GM13977 (cell line): ENCODE measurements around the gene CAVIN1.

Experiments
- DNase-seq: peaks from one replicate; pipeline ENCODE4 v3.0.0; 2012; ENCODE audit warnings: low spot score
- in situ Hi-C: fragments of 300-500 bp; cut with MboI; formaldehyde crosslinking; loops from one replicate; pipeline ENCODE4 v1.12.0; 2022; ENCODE audit warnings: low sequenced_read_pairs, low pct_unique_long_range_greater_than_20kb, mixed read lengths, inconsistent platforms; ENCODE audit not compliant: unreplicated experiment
- TF ChIP-seq, protein P1 (sequence below): IDR thresholded peaks from 2 replicates; pipeline ENCODE4 v1.5.1; 2012; ENCODE audit warnings: mild to moderate bottlenecking, control low read depth; ENCODE audit not compliant: insufficient read depth; ENCODE audit errors: extremely low read depth, missing control alignments

CAVIN1 gene

DNA sequence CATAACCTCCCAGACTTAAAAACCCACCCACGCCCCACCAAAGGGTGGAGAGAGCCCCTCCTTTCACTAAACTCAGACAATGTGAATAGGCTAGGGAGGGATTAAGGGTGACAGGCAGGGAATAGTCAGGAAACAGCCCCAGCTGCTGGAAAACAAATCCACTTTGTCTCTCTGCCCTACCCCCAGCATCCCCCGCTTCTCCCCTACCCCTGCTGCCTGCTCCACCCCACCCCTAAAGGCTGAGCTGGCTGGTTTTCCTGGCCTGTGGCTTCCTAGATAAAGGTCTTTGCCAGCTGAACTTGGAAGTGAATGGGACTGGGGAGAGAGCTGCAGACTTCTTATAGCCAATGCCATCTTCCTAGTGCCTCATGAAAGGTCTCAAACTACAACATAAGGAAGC, 15.0 kb downstream of the CAVIN1 start:
- in situ Hi-C loops = no loop called here

DNA sequence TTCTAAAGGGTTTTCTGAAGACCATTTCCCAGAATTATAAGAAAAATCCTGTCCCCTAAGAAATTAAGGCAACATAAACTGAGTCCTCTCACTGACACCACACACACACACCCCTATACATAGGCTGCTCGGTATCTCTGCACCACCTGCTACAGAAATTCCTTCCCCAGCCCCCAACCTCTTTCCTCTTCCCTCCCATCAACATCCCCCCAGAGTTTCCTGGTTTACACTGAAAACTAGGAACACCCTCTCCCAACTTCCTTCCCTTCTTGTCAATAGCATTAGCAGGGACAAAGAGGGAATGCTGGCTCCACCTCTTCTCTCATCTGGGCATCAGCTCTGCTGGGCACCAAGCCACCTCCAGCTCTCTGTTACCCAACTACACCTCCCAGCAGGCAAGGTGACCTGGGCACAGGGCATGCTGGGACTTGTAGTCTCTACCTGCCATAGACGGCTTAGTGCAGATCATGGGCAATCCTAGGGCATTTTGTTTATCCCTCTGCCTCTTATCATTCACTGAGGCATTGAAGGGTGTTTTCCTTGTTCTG, 15.7 kb downstream of the CAVIN1 start:
- in situ Hi-C loops = no loop called here
- TF ChIP-seq, protein P1, sequence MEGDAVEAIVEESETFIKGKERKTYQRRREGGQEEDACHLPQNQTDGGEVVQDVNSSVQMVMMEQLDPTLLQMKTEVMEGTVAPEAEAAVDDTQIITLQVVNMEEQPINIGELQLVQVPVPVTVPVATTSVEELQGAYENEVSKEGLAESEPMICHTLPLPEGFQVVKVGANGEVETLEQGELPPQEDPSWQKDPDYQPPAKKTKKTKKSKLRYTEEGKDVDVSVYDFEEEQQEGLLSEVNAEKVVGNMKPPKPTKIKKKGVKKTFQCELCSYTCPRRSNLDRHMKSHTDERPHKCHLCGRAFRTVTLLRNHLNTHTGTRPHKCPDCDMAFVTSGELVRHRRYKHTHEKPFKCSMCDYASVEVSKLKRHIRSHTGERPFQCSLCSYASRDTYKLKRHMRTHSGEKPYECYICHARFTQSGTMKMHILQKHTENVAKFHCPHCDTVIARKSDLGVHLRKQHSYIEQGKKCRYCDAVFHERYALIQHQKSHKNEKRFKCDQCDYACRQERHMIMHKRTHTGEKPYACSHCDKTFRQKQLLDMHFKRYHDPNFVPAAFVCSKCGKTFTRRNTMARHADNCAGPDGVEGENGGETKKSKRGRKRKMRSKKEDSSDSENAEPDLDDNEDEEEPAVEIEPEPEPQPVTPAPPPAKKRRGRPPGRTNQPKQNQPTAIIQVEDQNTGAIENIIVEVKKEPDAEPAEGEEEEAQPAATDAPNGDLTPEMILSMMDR = no peak
- peak; percentile 82 for DNase-seq

More for the DNA sequence above, 15.0 kb downstream of the CAVIN1 start:
- no peak for DNase-seq
- TF ChIP-seq, protein P1 = no peak

DNA sequence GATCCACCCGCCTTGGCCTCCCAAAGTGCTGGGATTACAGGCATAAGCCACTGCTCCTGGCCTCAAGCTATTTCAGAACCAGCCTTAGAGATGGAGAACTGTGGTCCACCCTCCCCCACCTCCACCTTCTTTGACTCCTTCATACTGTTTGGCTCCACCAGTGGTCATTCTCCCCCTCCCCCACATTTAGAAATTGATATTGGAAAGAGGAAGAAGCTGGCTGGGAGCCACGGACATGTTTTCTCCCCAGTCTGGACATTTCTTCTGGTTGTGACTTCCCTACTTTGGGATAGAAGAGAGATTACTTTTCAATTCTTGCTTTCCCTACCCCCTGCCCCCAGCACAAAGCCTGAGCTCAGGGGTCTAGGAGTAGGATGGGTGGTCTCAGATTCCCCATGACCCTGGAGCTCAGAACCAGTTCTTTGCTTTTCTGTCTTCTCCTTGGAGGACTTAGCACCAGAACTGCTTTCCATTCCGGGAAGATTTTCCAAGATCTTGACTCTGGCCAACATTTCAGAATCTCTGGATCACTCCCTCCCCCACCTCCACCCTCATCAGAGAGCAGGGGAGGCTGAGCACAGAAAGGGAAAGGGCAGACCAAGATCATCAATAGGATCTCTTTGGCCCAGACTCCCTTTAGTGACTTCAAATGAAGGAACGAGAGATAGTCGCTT, 16.3 kb downstream of the CAVIN1 start:
- TF ChIP-seq, protein P1 = no peak
- in situ Hi-C loops = no loop called here
- no peak for DNase-seq

DNA sequence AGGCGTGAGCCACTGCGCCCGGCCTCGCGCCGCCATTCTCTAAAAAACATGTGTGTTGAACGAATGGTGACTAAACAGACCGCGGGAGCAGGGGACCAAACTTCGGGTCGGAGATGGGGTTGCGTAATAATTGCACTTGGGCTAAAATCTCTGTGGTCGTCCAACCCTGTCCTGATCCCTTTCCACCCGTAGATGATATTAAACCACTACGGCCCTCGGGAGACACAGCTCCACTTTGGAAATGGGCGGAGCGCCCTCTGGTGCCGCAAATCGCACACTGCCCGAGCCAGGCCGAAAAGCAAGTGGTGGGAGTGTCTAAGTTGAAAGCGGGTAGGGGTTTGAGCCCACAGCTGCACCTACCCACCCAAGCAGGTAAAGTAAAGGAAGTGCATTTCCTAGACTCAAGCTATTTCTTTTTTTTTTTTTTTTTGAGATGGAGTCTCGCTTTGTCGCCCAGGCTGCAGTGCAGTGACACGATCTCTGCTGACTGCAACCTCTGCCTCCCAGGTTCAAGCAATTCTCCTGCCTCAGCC, 17.0 kb downstream of the CAVIN1 start:
- DNase-seq = peak; percentile 87

DNA sequence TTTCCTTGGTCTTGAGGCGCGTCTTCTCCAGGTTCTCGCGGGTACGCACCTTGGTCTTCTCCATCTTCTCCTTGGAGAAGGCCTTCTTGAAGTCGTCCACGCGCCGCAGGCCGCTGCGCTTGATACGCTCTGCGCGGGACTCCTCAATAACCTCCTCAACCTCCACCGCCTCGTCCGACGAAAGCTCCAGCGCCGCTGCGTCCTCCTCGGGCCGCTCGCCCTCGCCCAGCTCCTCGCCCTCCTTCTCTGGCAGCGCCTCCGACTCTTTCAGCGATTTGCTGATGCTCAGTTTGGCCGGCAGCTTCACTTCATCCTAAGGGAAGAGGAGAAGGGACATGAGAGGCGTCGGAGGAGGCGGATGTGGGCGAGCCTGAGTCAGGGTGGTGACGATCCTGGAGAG, 18.0 kb downstream of the CAVIN1 start:
- TF ChIP-seq, protein P1 = no peak
- in situ Hi-C loops = no loop called here
- no peak for DNase-seq

More for the DNA sequence above, 17.0 kb downstream of the CAVIN1 start:
- TF ChIP-seq, protein P1 = peak; percentile 94
- in situ Hi-C loops = no loop called here

DNA sequence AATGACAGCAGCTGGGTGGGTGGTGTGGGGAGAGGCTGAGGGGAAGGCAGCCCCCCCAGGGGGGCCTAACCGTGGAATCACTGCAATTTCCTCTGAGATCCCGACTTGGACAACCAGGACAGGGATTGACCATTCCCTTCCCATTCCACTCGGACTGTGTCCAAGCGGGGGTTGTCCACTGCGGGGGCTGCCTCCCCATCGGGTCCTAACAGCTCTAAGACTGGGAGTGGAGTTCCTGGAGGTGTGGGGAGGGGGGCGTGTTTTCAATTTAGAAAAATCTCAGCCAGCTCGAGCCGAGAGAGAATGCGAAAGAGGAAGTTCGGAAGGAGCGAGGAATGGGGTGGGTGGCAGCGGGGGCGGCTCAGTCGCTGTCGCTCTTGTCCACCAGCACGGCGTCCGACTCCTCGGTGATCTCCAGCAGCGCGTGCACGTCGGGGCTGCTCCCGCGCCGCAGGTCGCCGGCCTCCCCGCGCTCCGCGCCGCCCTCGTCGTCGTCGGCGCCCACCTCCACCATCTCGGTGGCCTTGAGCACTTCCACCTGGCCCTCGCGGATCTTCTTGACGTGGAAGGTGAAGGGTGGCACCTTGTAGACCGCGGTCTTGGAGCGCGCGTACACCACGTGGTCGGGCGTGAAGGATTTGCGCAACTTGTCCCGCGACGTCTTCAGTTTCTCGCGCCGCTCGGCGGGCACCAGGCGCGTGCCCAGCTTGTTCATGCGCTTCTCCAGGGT, 18.6 kb downstream of the CAVIN1 start:
- TF ChIP-seq, protein P1 = no peak
- no peak for DNase-seq
- in situ Hi-C loops = no loop called here
